Stimulated activated CD8-positive, alpha-beta memory T cell treated with anti-CD3 and anti-CD28 coated beads, Interleukin-12 subunit alpha, Interleukin-12 subunit beta, amount 100 ng/mL, for 4 hours (primary cell): ENCODE results near the gene SUSD5.
"Not testable (repeated sequence)": the region's sequence is repeated elsewhere in the genome, so short reads cannot be mapped to it uniquely, and the experiment has no call there.

Experiments used
- DNase-seq: peaks from one replicate; pipeline ENCODE4 v3.0.0-alpha.2; 2020; ENCODE audit warnings: low read depth

The SUSD5 gene

DNA sequence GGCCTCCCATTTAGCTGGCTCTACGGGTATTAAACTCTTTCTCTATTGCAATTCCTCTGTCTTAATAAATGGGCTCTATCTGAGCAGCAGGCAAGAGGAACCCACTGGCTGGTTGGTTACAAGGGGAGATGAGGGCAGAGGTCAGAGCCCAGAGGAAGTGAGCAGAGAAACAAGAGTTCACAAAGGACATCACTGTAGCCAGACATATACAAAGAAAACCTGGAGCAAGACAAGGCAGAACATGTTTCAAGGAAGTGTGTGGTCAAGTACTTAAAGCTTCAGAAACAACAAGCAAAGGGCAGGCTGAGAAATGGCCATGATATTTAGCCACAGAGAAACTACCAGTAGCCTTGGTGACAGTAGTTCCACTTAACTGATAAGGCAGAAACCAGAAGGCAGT is 24.3 kb downstream of the SUSD5 start:
- no peak for DNase-seq

DNA sequence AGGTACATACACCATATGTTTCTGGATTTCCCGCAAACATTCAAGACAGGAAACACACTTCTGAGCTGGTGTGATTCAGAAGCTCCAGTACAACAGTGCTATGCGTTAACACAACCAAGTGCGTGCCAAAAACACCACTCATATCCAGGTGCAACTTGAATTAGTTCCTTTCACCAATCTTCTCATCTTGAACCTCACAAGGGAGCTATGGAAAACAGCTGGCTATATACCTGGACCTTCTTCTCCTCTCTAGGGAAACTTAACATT is 31.3 kb downstream of the SUSD5 start:
- no peak for DNase-seq

DNA sequence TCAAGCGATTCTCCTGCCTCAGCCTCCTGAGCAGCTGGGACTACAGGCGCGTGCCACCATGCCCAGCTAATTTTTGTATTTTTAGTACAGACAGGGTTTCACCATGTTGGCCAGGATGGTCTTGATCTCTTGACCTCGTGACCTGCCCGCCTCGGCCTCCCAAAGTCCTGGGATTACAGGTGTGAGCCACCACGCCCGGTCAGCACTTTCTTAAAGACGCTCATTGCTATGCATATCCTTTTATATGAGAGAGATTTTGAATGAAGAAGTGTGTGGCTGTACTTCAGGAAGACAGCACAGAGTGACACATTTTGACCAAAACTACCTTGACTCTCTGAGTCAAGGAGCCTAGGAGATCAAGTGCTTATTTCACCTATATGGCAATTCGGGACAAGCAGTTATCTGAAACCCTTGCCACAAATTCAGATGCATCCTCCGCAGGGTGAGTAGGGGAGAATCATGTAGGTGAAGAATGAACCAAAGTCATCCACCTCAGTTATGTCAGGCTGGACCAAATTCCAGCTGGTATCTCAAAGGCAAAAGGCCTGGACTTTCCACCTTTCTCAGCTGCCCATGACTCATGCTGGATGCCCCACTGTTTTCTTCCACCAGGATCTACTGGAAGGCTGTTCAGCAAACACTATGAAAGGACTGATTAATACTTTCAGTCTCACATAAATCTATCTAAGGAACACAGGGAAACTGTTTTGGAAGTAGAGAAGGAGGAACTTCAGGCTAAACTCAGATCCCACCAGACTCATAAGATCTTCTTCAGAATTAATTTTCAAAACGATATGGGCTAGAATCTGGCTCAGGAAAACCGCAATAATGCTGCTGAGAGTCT is 31.9 kb downstream of the SUSD5 start:
- DNase-seq, result no peak

GRCh38 chr3:33184863-33185262 is 33.7 kb downstream of the SUSD5 start:
- DNase-seq, result no peak

GRCh38 chr3:33181641-33182040 is 37.0 kb downstream of the SUSD5 start:
- DNase-seq, result not testable (repeated sequence)

DNA sequence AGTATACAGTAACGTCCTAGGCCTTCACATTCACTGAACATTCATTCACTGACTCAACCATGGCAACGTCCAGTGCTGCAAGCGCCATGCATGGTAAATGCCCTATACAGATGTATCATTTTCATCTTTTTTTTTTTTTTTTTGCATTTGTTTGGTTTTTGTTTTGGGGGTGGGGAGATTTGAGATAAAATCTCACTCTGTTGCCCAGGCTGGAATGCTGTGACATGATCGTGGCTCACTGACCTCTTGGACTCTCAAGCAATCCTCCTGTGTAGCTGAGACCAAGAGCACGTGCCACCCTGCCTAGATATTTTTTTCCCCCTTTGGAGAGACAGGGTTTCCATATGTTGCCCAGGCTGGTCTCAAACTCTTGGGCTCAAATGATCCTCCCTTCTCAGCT is 37.4 kb downstream of the SUSD5 start:
- DNase-seq, result no peak

DNA sequence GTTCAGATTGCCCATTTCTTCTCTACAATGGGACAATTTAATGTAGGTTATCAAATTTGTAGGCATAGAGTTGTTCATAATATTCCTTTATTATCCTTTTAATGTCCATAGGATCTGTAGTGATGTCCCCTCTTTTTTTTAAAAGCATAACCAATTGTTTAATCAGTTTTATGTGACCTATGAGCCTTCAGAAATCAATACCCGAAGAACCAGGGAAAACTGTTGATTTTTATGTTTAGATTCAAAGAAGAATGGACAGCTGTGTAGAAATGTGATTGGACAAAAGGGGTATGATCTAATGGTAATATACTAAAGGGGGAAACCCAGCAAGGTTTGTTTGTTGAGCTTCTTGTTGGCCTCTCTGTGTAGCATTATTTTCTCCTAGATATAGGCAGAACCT is 39.5 kb downstream of the SUSD5 start:
- no peak for DNase-seq

DNA sequence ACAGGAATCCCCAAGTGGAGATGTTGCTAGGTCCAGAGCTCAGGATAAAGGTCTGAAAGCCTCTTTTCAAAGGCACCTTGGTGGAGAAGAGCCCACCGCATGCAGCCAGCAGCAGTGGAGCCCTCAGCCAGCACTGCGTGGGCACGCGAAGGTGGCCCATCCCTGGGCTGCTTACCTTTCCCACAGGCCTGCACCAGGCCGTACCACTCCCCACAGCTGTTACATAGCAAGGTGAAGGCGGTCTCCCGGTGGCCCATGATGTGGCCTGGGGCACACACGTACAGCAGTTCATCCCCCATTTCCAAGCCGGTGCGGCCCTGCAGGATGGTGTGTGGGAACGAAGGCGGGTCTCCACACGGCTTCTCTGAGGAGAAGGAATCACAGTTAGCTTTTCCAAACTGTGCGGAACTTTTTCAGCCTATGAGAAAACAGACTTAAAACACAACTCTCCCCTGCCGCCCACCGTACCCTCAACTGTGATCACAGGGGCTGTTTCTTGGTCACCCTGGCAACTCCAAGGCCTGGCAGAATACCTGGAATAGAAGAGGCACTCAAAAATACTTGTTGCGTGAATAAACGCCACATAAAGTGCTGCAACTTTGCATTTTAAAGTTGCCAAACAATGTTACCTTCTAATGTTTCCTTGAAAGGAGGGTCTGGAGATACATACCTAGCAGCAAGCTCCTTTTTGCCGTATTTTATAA is 43.7 kb downstream of the SUSD5 start:
- DNase-seq, result no peak

DNA sequence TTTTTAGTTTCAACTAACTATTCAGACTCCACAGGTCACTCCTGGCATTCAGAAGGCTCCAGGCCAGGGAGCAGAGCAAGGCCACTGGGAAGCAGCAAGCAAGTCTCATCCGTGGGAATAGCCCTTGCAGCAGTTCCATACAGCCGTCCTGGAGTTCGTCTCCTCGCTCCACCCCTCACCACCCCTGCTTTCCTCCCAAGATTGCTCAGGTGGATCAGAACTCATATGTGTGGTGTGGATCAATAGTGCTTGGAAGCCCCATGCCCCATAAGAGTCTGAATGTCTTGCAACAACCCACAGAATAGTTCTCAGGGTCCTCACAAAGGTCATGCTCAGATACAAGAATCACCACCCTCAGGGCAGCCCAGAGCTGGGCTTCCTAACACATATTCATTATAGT is 44.5 kb downstream of the SUSD5 start:
- no peak for DNase-seq

DNA sequence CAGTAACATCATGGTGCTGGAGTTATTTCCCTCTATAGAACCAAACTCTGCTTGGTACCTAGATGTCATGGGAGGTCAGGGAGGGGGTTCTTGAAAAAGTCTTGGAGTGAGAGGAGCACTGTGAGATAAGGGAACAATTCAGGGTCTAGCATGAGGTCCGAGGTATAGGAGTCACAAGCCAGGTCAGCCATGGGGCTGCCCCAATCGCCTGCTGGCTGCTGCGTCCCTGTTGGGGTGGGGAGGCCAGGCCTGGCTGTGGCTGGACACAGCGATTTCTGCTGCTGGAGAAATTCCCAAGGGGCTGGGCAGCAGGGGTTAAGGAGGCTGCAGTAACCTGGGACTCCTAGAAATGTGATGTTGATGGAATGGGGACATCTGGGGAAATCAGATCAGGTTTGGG is 44.9 kb downstream of the SUSD5 start:
- no peak for DNase-seq

DNA sequence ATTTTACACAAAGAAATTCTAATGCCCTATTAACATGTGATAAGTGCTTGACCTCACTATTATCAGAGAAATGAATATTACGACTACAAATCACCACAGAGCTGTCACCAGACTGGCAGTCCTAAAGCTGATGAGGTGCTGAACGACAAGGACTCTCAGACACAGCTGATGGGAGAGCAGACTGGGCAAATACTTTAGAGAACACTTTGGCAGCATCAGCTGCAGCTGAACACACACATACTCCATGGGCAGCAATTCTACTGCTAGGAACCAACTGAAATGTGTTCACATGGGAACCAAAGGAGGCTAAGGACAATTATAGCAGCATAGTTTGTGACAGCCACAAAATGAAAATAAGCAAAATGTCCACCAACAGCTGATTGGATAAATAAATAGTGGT is 45.5 kb downstream of the SUSD5 start:
- DNase-seq, result no peak

DNA sequence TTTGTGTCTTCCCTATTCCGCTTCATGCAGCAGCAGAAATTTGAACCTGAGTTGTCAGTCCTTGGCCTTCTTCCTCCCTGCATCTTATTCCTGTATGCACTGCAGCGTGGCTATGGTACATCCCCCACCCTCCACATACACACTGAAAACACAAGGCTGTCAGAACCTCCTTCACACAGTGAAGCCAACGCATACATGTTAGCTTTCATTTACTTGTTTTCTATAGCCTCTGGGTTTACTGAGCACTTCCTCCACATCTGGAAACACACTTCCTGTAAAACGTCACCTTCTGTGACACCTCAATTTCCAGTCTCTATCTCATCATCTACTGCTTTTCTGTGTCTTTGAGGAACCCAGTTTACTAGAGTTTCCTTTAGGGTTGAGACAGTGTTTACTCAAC is 47.0 kb downstream of the SUSD5 start:
- DNase-seq, result no peak

- no peak for DNase-seq
These were observed 48.1 kb downstream of the SUSD5 start for GRCh38 chr3:33170531-33170930.

GRCh38 chr3:33167716-33168336 is 50.8 kb downstream of the SUSD5 start:
- DNase-seq, result no peak

DNA sequence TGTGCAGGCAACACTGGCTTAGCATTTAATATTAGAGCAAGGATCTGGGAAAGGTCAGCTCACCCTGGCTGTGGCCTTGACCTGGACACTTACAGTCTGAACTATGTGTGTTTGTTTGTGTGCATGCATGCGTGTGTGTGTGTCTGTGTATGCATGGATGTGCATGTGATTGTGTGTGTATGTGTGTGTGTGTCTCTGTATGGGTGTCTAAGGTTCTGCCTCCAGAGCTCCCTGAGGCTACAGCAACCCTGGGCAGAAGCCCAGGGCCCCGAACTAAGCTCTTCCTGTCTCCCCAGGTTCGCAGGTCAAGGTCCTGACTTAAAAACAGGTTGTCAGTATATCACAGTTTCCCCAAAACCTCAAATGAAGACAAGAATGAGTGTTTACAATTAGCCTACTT is 51.3 kb downstream of the SUSD5 start:
- no peak for DNase-seq

- DNase-seq, result no peak
These were observed 52.5 kb downstream of the SUSD5 start for GRCh38 chr3:33166095-33166494.

DNA sequence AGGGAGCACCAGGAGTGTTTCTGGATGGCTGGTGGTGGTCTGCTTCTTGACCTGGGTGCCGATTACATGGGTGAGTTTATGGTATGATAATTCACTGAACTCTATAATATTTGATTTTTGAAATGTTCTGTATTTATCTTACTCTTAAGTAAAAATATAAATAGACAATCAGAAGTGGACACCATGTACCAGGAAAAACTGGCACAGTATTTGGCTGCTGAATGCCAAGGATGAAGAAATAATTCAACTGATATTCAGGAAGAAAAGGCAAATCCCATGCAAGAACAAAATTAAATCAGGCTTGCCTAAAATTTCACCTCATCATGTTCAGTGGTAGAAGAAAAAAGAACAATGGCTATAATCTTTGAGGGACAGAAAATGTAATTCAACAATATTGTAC is 53.2 kb downstream of the SUSD5 start:
- no peak for DNase-seq

DNA sequence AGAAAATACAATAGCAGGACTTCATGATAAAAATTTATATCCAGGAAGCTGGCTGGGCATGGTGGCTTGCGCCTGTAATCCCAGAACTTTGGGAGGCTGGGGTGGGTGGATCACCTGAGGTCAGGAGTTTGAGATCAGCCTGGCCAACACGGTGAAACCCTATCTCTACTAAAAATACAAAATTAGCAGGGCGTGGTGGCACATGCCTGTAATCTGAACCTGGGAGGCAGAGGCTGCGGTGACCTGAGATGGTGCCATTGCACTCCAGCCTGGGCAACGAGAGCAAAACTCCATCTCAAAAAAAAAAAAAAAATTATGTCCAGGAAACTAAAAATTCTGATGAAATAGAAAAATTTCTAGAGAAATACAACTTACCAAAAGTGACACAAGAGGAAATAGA is 56.0 kb downstream of the SUSD5 start:
- DNase-seq, result not testable (repeated sequence)

- no peak for DNase-seq
These were observed 58.6 kb downstream of the SUSD5 start for GRCh38 chr3:33159981-33160380.

DNA sequence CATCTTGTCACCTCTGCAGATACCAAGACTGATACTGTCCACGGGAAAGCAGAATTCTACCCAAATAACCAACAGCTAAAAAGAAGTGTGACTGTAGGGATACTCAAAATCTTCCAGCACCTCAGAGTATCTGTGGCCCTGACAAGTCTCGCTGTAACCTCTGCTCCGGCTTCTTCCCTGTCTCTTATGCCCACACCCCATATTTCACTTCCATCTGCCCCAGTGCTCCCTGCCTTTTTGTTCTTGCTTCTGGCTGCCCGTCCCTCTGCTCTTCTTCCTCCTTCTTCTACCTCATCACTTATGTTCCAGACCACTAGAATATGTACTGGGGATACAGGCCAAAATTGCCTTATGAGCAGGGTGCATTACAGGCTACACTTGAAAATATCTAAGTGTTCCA is 59.4 kb downstream of the SUSD5 start:
- DNase-seq, result no peak

GRCh38 chr3:33155301-33155700 is 63.3 kb downstream of the SUSD5 start:
- DNase-seq, result no peak

DNA sequence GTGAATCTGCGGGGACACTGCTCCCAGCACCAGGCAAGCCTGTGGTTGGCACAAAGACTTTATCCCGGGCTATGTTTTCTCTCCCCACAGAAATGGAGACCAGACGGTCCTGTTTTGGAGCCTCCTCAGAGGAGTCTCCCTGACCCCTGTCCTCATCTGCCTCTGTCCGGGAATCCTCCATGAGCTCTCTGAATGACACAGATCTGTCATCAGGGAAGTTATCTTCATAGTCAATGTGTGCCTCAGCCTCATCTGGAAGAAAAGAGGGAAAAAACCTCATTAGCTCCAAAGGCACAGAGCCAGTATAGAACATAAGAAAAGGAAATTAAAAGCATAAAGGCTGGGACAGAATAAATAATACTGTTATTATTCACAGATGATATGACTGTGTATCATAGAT is 64.8 kb downstream of the SUSD5 start:
- no peak for DNase-seq
